GM10248 (cell line): ENCODE measurements around the gene VPS35L.
"Not testable (repeated sequence)": the region's sequence is repeated elsewhere in the genome, so short reads cannot be mapped to it uniquely, and the experiment has no call there.

Source experiments
- CTCF ChIA-PET: fragments of 300-600 bp; sonication (Branson Sonifier 250); formaldehyde crosslinking; extraction: SDS; loops from one replicate; lab custom pipeline; 2021; ENCODE audit warnings: antibody characterized with exemption; lab: Yijun Ruan, JAX
- POLR2A ChIA-PET: fragments of 350-650 bp; sonication (Branson Sonifier 250); formaldehyde crosslinking; extraction: SDS; loops from one replicate; lab custom pipeline; 2020; ENCODE audit warnings: antibody characterized with exemption; lab: Yijun Ruan, JAX
- DNase-seq: peaks from one replicate; pipeline ENCODE4 v3.0.0; 2012; ENCODE audit errors: extremely low spot score
- TF ChIP-seq, protein P1 (sequence below): IDR thresholded peaks from 2 replicates; pipeline ENCODE4 v1.5.1; 2012; ENCODE audit warnings: mild to moderate bottlenecking, low read depth; ENCODE audit errors: extremely low read depth, missing control alignments, control extremely low read depth

Gene VPS35L

DNA sequence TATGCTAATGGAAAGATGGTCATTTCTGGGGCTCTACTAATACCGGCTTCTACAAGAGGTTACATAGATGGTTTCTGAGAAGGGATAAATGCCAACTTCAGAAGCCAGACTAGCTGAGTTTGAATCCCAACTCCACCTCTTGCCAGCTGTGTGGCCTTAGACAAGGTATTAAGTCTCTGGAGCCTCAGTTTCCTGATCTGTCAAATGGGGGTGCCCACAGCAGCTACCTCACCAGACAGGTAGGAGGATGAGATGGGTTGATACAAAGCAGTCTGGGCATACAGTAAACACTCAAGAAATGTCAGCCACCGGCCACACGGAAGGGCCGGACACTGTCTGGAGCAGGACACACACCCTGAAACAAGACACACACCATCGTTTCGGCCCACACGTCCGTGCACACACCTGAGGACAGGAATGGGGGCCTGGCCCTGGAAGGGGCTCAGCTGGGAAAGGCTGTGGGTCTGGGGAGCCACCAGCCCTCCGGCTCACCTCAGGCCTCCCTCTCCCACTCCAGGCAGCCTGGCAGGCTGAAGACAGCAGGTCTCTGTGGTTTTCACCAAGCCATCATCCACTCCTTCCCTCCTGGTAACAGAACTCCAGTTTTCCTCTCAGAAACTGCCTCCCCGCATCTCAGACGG is 157.0 kb downstream of the VPS35L start:
- TF ChIP-seq, protein P1, sequence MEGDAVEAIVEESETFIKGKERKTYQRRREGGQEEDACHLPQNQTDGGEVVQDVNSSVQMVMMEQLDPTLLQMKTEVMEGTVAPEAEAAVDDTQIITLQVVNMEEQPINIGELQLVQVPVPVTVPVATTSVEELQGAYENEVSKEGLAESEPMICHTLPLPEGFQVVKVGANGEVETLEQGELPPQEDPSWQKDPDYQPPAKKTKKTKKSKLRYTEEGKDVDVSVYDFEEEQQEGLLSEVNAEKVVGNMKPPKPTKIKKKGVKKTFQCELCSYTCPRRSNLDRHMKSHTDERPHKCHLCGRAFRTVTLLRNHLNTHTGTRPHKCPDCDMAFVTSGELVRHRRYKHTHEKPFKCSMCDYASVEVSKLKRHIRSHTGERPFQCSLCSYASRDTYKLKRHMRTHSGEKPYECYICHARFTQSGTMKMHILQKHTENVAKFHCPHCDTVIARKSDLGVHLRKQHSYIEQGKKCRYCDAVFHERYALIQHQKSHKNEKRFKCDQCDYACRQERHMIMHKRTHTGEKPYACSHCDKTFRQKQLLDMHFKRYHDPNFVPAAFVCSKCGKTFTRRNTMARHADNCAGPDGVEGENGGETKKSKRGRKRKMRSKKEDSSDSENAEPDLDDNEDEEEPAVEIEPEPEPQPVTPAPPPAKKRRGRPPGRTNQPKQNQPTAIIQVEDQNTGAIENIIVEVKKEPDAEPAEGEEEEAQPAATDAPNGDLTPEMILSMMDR, result no peak
- ChIA-PET CTCF (no interaction called here), POLR2A (interaction anchor here (0.6 kb wide), 1 partner anchor 155 kb away, joined by 3 read pairs; no protein-coding TSS in a partner anchor)
- DNase-seq, result no peak

DNA sequence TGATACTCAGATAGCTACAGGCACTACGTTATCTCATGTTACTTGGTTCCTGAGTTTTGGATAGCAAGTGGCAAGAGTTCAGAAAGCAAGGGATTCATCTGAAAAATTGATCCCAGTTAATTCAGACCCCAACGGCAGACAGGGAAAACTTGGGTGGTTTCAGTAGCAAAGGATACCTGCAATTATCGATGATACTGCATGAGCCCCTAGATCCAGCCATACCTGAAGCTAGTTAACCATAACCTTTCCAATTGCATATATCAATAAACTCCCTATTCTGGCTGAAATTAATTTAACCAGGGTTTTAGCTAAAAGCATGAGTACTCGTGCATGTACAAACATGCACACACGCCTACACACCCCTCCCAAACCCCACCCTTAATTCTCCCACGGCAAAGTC is 158.2 kb downstream of the VPS35L start:
- no peak for DNase-seq
- POLR2A ChIA-PET, result no interaction called here
- CTCF ChIA-PET, result interaction anchor here (0.8 to 1.4 kb wide), 2 partner anchors 19 kb away, joined by 3 read pairs; no protein-coding TSS in a partner anchor
- TF ChIP-seq, protein P1, result no peak

DNA sequence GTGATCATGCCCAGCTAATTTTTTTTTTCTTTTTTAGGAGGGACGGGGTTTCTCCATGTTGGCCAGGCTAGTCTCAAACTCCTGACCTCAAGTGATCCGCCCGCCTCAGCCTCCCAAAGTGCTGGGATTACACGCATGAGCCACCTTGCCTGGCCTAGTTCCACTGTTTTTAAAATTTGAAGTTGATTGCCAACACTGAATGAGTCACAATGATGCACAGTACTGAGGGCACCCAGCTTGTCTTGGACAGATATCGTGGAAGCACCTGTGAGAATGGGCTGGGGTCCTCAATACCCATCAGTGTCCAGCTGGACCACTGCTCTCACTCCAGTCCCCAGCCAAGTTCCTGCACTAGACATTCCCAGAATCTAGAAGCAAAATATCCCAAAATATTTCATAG is 160.1 kb downstream of the VPS35L start:
- TF ChIP-seq, protein P1, result no peak
- ChIA-PET CTCF (interaction anchor here (0.6 to 1.4 kb wide), 2 partner anchors 10 to 16 kb away, joined by 3 to 4 read pairs; no protein-coding TSS in a partner anchor), POLR2A (no interaction called here)
- DNase-seq, result no peak

DNA sequence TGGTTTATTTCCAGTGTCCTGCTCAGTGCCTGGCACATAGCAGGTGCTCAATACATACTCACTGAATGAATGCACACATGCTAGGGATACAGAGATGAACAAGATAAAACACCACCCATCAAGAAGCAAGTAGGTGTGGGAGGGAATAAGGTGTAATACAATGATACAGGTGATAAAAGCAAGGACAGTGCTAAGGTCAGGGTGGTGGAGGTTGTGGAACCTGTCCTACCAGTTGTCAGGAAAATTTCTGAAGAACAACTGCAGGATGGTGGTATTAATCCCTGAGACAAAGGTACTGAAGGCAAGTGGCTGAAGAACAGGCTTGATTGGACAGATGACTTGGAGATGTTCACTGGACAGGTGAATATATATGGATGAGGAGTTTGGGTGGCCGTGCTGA is 160.7 kb downstream of the VPS35L start:
- DNase-seq, result no peak
- CTCF ChIA-PET, result no interaction called here
- POLR2A ChIA-PET, result no interaction called here
- TF ChIP-seq, protein P1, result no peak

DNA sequence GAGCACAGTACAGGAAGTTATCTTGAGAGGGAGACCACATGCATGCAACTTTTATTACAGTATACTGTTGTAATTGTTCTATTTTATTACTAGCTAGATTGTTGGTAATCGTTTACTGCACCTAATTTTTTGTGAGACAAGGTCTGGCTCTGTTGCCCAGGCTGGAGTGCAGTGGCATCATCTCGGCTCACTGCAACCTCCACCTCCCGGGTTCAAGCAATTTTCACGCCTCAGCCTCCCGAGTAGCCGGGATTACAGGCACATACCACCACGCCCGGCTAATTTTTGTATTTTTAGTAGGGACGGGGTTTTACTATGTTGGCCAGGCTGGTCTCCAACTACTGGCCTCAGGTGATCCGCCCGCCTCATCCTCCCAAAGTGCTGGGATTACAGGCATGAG is 161.2 kb downstream of the VPS35L start:
- DNase-seq, POLR2A ChIA-PET: not testable (repeated sequence)
- CTCF ChIA-PET, result interaction anchor here (2.1 kb wide), 1 partner anchor 18 kb away, joined by 7 read pairs; no protein-coding TSS in a partner anchor

DNA sequence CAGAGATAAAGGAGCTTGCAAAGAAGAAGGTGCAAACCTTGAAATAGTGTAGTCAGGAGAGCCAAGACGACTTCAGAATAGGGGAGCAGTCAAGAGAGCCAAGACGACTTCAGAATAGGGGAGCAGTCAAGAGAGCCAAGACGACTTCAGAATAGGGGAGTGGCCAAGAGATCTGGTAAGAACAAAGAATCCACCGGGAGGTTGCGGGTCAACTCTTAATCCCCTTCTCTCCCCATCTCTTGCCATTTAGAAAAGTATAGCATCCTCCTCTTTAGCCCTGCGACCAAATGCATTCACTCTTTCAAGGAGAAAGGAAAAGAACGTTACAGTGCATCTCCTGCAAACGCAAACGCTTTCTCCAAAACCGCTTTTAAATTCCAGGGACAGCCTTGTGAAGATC is 161.8 kb downstream of the VPS35L start:
- no peak for DNase-seq
- TF ChIP-seq, protein P1, result no peak
- ChIA-PET CTCF (interaction anchor here (2.1 kb wide), 1 partner anchor 19 kb away, joined by 7 read pairs; no protein-coding TSS in a partner anchor), POLR2A (no interaction called here)

DNA sequence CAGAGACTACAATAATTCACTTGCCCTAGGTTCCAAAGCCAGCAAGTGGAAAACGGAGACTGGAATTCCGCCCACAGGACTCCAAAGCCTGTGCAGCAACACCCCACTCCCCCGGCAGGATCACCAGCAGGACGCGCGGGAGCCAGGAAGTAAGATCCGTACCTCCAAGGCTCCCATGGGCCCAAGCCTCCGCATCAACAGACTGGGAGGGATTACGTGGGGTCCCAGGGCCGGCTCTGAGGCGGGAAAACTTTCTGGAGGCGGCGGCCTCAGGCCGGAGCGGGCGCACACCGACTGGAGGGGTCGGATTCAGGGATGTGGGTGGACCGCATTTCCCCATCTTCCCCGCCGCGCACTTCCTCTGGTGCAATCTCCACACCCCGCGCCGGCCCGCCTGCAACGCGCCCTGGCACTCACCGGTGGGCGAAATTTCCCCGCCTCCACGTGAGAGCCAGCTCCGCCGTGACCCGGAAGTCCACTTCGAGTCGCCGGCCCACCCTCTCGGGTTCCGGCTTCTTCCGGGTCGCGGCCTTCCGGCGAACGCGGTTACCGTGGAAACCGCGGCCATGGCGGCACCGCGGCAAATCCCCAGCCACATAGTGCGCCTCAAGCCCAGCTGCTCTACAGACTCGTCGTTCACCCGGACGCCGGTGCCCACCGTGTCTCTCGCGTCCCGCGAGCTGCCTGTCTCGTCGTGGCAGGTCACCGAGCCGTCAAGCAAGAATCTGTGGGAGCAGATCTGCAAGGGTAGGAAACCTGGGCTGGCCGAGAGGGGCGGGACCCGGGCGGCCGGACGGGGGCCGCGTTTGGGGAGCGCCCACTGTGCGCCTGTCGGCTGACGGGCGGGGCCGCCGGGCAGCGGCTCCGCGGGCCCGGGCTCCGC is 162.5 kb downstream of the VPS35L start, which contains the start of the genes IQCK and KNOP1:
TSS of gene IQCK (plus strand) at position 531 of the 883 bp plus-strand sequence. CDS start at position 567, 36 bp downstream.
TSS of gene KNOP1 (minus strand) at position 487 of the 883 bp plus-strand sequence. CDS start 3,192 bp downstream, outside the sequence.
- peak; percentile 97 for DNase-seq
- CTCF ChIA-PET, result interaction anchor here (0.9 to 2.1 kb wide), 3 partner anchors 19 to 164 kb away, joined by 3 to 7 read pairs (median 4); partner anchors contain the start of gene VPS35L
- POLR2A ChIA-PET, result no interaction called here
- TF ChIP-seq, protein P1, result no peak
